ENCODE measurements around the gene KIF13A. TPM values are rescaled to one million over a fixed set of nuclear protein-coding genes. Genes with fewer than 3 reads are reported as not detected.
"Not testable (repeated sequence)": the region's sequence is repeated elsewhere in the genome, so short reads cannot be mapped to it uniquely, and the experiment has no call there.

The KIF13A gene
- total and polyA plus RNA-seq, 12 donors = 16.7 to 198 (median 97.8) TPM

DNA sequence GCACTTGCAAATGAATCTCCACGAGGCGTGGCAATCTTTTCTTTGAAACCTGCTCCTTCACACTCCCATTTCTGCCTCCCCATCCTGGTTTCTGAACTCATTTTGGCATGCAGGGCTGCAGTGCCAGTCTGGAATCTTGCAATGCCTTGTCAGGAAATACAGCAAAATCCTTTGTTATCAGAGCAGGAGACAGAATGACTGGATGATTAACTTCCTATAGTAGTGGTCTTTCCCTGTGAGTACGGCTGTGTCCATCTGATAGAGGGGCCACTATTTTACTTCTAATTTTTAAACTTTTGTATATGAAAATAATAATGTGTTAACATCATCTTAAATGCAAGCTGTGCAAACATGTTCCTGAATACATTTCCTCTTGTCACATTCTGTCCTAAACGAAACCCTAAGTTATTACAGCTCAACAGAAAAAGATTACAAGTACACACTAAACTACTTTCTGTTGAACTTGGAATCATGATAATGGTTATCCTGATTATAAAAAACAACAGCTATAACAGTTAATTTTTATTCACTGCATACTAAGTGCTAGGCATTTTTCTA is 140.2 kb downstream of the KIF13A start:
- 76 to 87% methylated on average over 4 of the region's 4 CpGs for WGBS, 2 donors
- Histone ChIP-seq H3K36me3 (peaks cover 0 to 97% (median 31%) of the 10 kb centered on the region in 9 donors), H3K27me3 (no peaks in the 10 kb centered on the region), H3K4me1 (peaks cover 0 to 15% (median 9%) of the 10 kb centered on the region in 9 donors), H3K4me3 (no peak overlapping the region), H3K27ac (no peak overlapping the region), H3K9me3 (no peaks in the 10 kb centered on the region)
- intact Hi-C loops (cut with DNase I) = loop anchor here in 2 of 10 donors (10.0 kb wide), 2 partner anchors 148 to 278 kb away; partner anchors contain the start of gene NHLRC1 (in 1 of the 2)
- no peak for TF ChIP-seq CTCF (IDR thresholded peaks at IDR 0.05)
- DNase-seq (no peak), ATAC-seq (peak in 1 of 8 donors; percentile 16)

GRCh38 chr6:17846762-17847161 is 140.7 kb downstream of the KIF13A start:
- TF ChIP-seq CTCF (IDR thresholded peaks at IDR 0.05) = no peak
- intact Hi-C loops (cut with DNase I) = loop anchor here in 2 of 10 donors (10.0 kb wide), 2 partner anchors 148 to 278 kb away; partner anchors contain the start of gene NHLRC1 (in 1 of the 2)

DNA sequence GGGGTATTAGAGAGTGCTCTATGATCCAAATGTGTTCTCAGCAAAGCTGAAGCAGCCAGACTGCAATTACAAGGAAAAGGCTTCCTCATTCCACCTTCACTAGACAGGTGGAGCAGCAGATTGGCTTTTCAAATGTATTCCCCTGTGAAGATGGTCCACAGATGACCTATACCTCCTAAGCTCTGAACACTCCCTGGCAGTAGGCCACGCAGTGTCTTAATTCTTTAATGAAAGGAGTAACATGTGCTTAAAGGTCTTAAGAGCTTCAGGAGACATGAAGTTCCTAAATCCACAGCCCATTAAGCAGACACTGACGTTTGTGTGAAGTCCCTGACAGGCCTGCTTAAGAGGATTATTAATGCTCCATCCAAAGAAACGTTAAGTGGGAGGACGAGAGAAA is 141.8 kb downstream of the KIF13A start:
- intact Hi-C loops (cut with DNase I) = loop anchor here in 2 of 10 donors (10.0 kb wide), 2 partner anchors 149 to 279 kb away; partner anchors contain the start of gene NHLRC1 (in 1 of the 2)
- WGBS, 2 donors = 72 to 78% methylated on average over 4 of the region's 4 CpGs
- TF ChIP-seq CTCF (IDR thresholded peaks at IDR 0.05) = peak in 3 of 9 donors; percentile 14 to 23 (median 15)
- Histone ChIP-seq H3K9me3 (no peaks in the 10 kb centered on the region), H3K36me3 (peaks cover 0 to 97% (median 23%) of the 10 kb centered on the region in 9 donors), H3K27me3 (no peaks in the 10 kb centered on the region), H3K4me3 (no peak overlapping the region), H3K4me1 (peaks cover 0 to 4% (median 0%) of the 10 kb centered on the region in 9 donors), H3K27ac (no peak overlapping the region)
- DNase-seq = no peak
- peak in 2 of 8 donors; percentile 14 to 37 for ATAC-seq

More at GRCh38 chr6:17846762-17847161, 140.7 kb downstream of the KIF13A start:
- 97 to 99% methylated on average over 4 of the region's 4 CpGs for WGBS, 2 donors
- Histone ChIP-seq H3K4me3 (no peak overlapping the region), H3K36me3 (peaks cover 0 to 98% (median 31%) of the 10 kb centered on the region in 9 donors), H3K27ac (no peak overlapping the region), H3K4me1 (peaks cover 0 to 9% (median 5%) of the 10 kb centered on the region in 9 donors), H3K27me3 (no peaks in the 10 kb centered on the region), H3K9me3 (no peaks in the 10 kb centered on the region)
- ATAC-seq = no peak
- DNase-seq = no peak

GRCh38 chr6:17844967-17845366 is 142.5 kb downstream of the KIF13A start:
- not testable (repeated sequence) for H3K4me1 ChIP-seq, H3K4me3 ChIP-seq, DNase-seq, H3K27me3 ChIP-seq, H3K27ac ChIP-seq, H3K9me3 ChIP-seq, ATAC-seq
- intact Hi-C loops (cut with DNase I) = loop anchor here in 3 of 10 donors (5.0 to 10.0 kb wide), 3 partner anchors 150 to 280 kb away; partner anchors contain the start of gene NHLRC1 (in 2 of the 3)
- H3K36me3 ChIP-seq = peaks cover 0 to 97% (median 17%) of the 10 kb centered on the region in 9 donors
- 84 to 90% methylated on average over 7 of the region's 7 CpGs for WGBS, 2 donors
